ENCODE results near the gene BCAR3. TPM values are rescaled to one million over a fixed set of nuclear protein-coding genes. Genes with fewer than 3 reads are reported as not detected.
A peak's percentile ranks its signal among the peaks of the same experiment; 100 is the strongest.
"Not testable (repeated sequence)": the region's sequence is repeated elsewhere in the genome, so short reads cannot be mapped to it uniquely, and the experiment has no call there.

The BCAR3 gene
- total RNA-seq, 4 donors from 2014 or later = 17.3 to 72.7 (median 54.2) TPM

DNA sequence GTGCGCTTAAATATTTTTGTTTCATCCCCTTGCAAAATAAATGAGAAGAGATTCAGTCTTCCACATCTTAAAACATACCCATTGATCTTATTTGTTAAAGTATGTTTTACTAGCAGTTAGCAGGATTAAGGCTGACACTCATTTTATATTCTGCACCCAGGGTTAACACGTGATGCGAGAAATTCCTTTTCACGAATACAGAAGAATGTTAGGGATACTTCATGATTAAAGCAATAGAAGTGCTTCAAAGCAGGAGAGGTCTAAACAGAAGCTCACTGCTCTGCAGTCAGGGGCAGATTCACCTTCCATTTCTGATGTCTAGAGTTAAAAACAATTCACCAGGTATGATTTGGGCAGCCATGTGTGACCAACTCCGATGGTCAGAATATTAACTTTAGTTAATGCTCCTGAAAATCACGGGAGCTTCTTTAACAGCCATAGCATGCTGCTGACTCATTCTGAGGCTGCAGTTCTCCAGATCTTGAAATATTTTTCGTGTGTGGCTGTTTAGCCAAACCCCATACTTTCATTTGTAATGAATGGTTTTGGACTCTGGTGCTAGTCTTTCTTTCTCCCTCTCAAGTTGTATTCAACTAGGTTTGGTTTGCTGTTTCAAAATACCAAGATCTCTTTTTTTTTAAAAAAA is 19.7 kb downstream of the BCAR3 start:
- no peak overlapping the region for H3K4me3 ChIP-seq
- H3K36me3 ChIP-seq = no peaks in the 10 kb centered on the region
- peaks cover 0 to 12% (median 0%) of the 10 kb centered on the region in 4 donors for H3K4me1 ChIP-seq
- no peaks in the 10 kb centered on the region for H3K9me3 ChIP-seq
- H3K27ac ChIP-seq = peak overlapping the region in 1 of 4 donors; percentile 0
- DNase-seq = no peak
- no peaks in the 10 kb centered on the region for H3K27me3 ChIP-seq
- TF ChIP-seq, protein P1, sequence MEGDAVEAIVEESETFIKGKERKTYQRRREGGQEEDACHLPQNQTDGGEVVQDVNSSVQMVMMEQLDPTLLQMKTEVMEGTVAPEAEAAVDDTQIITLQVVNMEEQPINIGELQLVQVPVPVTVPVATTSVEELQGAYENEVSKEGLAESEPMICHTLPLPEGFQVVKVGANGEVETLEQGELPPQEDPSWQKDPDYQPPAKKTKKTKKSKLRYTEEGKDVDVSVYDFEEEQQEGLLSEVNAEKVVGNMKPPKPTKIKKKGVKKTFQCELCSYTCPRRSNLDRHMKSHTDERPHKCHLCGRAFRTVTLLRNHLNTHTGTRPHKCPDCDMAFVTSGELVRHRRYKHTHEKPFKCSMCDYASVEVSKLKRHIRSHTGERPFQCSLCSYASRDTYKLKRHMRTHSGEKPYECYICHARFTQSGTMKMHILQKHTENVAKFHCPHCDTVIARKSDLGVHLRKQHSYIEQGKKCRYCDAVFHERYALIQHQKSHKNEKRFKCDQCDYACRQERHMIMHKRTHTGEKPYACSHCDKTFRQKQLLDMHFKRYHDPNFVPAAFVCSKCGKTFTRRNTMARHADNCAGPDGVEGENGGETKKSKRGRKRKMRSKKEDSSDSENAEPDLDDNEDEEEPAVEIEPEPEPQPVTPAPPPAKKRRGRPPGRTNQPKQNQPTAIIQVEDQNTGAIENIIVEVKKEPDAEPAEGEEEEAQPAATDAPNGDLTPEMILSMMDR (IDR thresholded peaks at IDR 0.05) = no peak
- TF ChIP-seq POLR2A (IDR thresholded peaks at IDR 0.05) = no peak

DNA sequence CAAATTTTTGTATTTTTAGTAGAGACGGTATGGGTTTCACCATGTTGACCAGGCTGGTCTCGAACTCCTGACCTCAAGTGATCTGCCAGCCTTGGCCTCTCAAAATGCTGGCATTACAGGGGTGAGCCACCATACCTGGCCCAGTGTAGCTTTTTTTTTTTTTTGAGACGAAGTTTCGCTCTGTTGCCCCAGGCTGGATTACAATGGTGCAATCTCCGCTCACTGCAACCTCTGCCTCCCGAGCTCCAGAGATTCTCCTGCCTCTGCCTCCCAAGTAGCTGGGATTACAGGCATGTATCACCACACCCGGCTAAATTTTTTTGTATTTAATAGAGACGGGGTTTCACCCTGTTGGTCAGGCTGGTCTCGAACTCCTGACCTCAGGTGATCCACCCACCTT is 20.3 kb downstream of the BCAR3 start:
- H3K9me3 ChIP-seq, H3K36me3 ChIP-seq, H3K4me3 ChIP-seq, H3K27me3 ChIP-seq, DNase-seq, H3K27ac ChIP-seq: not testable (repeated sequence)
- peaks cover 0 to 12% (median 0%) of the 10 kb centered on the region in 4 donors for H3K4me1 ChIP-seq

DNA sequence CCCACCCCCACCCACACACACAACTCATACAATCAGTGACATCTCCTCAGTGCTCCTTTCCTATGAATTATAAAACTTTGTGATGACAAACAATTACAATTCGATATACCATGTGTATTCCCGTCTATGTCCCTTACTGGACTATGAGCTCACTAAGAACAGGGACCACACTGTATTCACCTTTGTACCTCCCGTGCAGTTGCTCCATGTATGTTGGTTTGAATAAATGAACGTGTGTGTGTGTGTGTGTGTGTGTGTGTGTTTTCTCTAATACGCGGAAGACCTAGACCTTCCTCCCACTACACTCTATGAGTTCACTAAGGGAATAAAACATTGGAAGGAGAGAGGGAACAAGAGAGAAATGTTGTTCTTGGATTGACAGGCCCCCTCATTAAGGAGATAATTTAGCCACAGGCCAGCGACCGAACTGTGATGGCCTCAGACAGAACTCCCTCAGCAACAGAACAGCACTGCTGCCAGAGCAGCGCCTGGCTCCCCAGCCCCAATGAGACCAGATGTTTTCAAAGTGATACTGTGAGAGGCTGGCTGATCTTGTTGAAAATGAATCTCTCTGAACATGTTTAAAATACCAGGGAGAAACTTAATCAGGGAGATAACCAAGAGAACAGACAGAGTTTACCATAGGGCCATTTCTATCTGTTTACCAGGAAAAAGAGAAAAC is 21.7 kb downstream of the BCAR3 start:
- Histone ChIP-seq H3K4me1 (peaks cover 0 to 12% (median 0%) of the 10 kb centered on the region in 4 donors), H3K4me3 (no peak overlapping the region), H3K27ac (no peak overlapping the region), H3K27me3 (no peaks in the 10 kb centered on the region), H3K9me3 (no peaks in the 10 kb centered on the region), H3K36me3 (no peaks in the 10 kb centered on the region)
- no peak for DNase-seq
- TF ChIP-seq POLR2A (IDR thresholded peaks at IDR 0.05) = no peak
- TF ChIP-seq, protein P1 (IDR thresholded peaks at IDR 0.05) = no peak

DNA sequence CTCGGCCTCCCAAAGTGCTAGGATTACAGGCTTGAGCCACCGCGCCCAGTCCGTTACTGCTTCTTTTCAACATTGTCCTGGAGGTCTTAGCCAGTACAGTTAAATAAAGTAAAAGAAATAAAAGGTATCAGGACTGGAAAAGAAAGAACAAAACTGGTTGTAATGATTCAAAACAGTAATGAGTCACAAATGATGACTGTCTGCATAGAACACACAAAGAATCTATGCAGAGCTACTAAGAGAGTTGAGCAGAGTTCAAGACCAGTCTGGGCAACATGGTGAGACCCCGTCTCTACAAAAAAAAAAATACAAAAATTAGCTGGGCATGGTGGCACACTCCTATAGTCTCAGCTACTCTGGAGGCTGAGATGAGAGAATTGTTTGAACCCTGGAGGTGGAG is 23.4 kb downstream of the BCAR3 start:
- H3K4me1 ChIP-seq = peaks cover 0 to 2% (median 0%) of the 10 kb centered on the region in 4 donors
- TF ChIP-seq POLR2A (IDR thresholded peaks at IDR 0.05) = no peak
- TF ChIP-seq, protein P1 (IDR thresholded peaks at IDR 0.05) = no peak
- no peak overlapping the region for H3K4me3 ChIP-seq
- H3K27ac ChIP-seq = no peak overlapping the region
- no peaks in the 10 kb centered on the region for H3K27me3 ChIP-seq
- H3K9me3 ChIP-seq = no peaks in the 10 kb centered on the region
- no peak for DNase-seq
- no peaks in the 10 kb centered on the region for H3K36me3 ChIP-seq

DNA sequence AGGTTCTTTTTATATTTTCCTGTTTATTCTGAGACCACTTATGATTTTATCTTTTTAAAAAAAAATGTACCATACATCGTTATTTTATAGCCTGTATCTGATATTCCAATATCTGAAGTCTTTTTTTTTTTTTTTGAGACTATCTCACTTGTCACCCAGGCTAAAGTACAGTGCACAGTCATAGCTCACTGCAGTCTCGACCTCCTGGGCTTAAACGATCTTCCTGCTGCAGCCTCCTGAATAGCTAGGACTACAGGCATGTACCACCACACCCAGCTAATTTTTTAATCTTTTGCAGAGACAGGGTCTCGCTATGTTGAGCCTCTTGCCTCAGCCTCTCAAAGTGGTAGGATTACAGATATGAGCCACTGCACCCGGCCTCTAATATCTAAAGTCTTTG is 25.1 kb downstream of the BCAR3 start:
- no peak for DNase-seq
- H3K27ac ChIP-seq = no peak overlapping the region

DNA sequence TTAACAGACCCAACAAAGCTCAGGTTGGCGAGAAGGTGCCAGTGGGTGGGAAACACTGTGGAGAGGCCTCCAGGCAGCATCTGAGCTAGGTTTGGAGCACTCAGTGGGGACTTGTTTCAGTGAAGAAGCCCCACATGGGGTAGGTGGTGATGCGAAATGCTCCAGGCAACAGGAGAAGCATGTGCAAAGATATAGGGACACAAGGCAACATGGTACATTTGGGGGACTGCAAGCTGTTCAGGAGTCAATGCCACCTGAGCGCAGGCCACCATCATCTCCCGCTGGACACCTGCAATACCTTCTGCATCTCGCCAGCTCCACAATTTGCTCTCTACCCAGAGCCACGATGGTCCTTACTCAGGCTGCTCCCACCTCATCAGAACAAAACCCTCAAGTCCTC is 28.0 kb downstream of the BCAR3 start:
- no peak overlapping the region for H3K4me3 ChIP-seq
- no peaks in the 10 kb centered on the region for H3K27me3 ChIP-seq
- TF ChIP-seq, protein P1 (IDR thresholded peaks at IDR 0.05) = no peak
- no peak for TF ChIP-seq POLR2A (IDR thresholded peaks at IDR 0.05)
- DNase-seq = no peak
- no peaks in the 10 kb centered on the region for H3K36me3 ChIP-seq
- H3K9me3 ChIP-seq = no peaks in the 10 kb centered on the region
- H3K4me1 ChIP-seq = no peaks in the 10 kb centered on the region
- no peak overlapping the region for H3K27ac ChIP-seq

More for the DNA sequence above, 25.1 kb downstream of the BCAR3 start:
- no peaks in the 10 kb centered on the region for H3K36me3 ChIP-seq
- TF ChIP-seq POLR2A (IDR thresholded peaks at IDR 0.05) = no peak
- TF ChIP-seq, protein P1 (IDR thresholded peaks at IDR 0.05) = no peak
- no peaks in the 10 kb centered on the region for H3K4me1 ChIP-seq
- H3K9me3 ChIP-seq = no peaks in the 10 kb centered on the region
- H3K27me3 ChIP-seq = no peaks in the 10 kb centered on the region
- H3K4me3 ChIP-seq = no peak overlapping the region

Measured in Peyer's patch (tissue), 4 donors.